K562 (cell line): ENCODE measurements around the gene CD248.

Experiments
- BACH1 ChIP-seq: fragments of 200-800 bp; sonication (Bioruptor generic); IDR thresholded peaks from 2 replicates; pipeline ENCODE4 v1.6.1; 2016; ENCODE audit warnings: missing genetic modification characterization, missing compliant biosample characterization
- MYBL2 ChIP-seq, 2 experiments: fragments of 450-650 bp in 1 of 2; sonication (generic) in 1 of 2; formaldehyde crosslinking in 1 of 2; IDR thresholded peaks; 2 replicates each; pipeline versions ENCODE4 v1.6.1 to v1.8.1; 2017 to 2022; ENCODE audit warnings: borderline replicate concordance in 1 of 2, inconsistent platforms in 1 of 2, low read depth in 1 of 2, mild to moderate bottlenecking in 1 of 2, missing genetic modification reagents in 1 of 2, moderate library complexity in 1 of 2
- POLR2AphosphoS5 ChIP-seq: IDR thresholded peaks from 2 replicates; pipeline ENCODE4 v1.6.1; 2011; ENCODE audit warnings: mild to moderate bottlenecking, low read depth, low read length, moderate library complexity; ENCODE audit not compliant: control insufficient read depth, insufficient read depth
- RFX5 ChIP-seq: IDR thresholded peaks from 2 replicates; pipeline ENCODE4 v1.6.1; 2011; ENCODE audit warnings: low read depth, mild to moderate bottlenecking, improper control_type of control experiment, low read length
- SRF ChIP-seq, 2 experiments: fragments of 250-450, 450-650 bp in 1 of 2; sonication (Bioruptor Pico) in 1 of 2; sonication (generic) in 1 of 2; formaldehyde crosslinking; IDR thresholded peaks; 2 replicates each; pipeline versions ENCODE4 v1.5.0 to v1.5.1; 2020 to 2022; ENCODE audit warnings: mild to moderate bottlenecking in 1 of 2, missing genetic modification reagents in 1 of 2
- ZNF785 ChIP-seq: fragments of 250-450 bp; sonication (Bioruptor Pico); IDR thresholded peaks from 2 replicates; pipeline ENCODE4 v1.4.0; 2020; ENCODE audit warnings: mild to moderate bottlenecking
- TF ChIP-seq, protein P1 (sequence below): sonication (generic); formaldehyde crosslinking; IDR thresholded peaks from 2 replicates; pipeline ENCODE4 v1.8.0; 2022; ENCODE audit warnings: mild to moderate bottlenecking, missing genetic modification reagents
- TF ChIP-seq, protein P2 (sequence below): fragments of 450-650 bp; formaldehyde crosslinking; IDR thresholded peaks from 2 replicates; pipeline ENCODE4 v1.4.0; 2022; ENCODE audit warnings: missing genetic modification characterization
- TF ChIP-seq, protein P3 (sequence below): sonication (generic); formaldehyde crosslinking; IDR thresholded peaks from 2 replicates; pipeline ENCODE4 v1.8.0; 2022; ENCODE audit warnings: mild to moderate bottlenecking, missing genetic modification reagents
- TF ChIP-seq, protein P4 (sequence below), 3 experiments: IDR thresholded peaks in 2 of 3; conservative IDR thresholded peaks in 1 of 3; 2 replicates each; pipeline ENCODE4 v1.5.1; 2011 to 2012; ENCODE audit warnings: low read length in 3 of 3, mild to moderate bottlenecking in 3 of 3, control low read depth in 2 of 3, improper control_type of control experiment in 1 of 3, inconsistent platforms in 1 of 3, low read depth in 1 of 3, mixed read lengths in 1 of 3, moderate library complexity in 1 of 3; ENCODE audit not compliant: insufficient read depth in 2 of 3

DNA sequence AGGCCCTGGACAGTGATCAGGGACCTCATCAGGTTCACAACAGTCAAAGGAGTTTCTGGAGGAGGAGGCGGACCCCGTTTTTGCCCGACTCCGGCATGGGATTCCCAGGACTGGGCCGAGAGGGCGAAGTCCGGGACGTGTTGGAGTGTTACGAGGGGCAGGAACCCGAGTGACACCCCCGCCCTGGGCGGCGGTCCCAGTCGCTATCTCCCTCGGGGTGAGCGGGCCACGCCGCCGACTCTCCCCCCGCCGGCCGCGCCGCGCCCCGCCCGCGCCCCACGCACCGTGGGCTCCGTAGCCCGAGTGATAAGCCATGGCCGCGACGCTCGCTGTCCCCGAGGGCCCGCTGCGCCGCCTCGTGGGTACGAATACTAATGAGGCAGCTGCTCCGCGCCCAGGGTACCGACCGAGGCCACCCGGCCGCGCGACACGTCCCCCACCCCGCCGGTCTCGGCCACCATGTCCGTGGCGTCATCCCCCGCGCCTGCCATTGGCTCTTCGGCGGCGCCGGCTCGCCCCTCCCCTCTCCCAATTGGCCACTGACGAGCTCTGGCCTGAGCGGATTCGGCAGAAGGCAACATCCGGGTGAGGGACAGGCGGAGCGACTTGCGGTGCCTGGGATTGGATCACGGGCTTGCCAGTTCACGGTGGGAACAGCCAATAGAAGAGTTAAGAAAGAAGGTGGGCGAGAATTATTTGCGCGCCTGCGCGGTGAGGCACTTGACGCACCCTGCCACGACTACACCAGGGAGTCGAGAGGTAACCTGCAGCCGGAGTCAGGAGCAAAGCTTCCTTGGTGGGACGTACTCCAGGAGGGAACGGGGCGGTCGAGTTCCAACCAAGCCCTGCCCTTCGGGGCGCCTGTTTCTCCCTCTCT, 27.9 kb downstream of the CD248 start, which contains the start of gene YIF1A:
- TF ChIP-seq SRF (CRISPR knock-in tag; IDR thresholded peaks at IDR 0.05) (peak in 1 of 2 experiments; percentile 20; a peak in 1 of 4 replicates), RFX5 (no peak), MYBL2 (IDR thresholded peaks at IDR 0.05; ENCODE audit: low read depth) (no peak), MYBL2 (CRISPR knock-in tag; IDR thresholded peaks at IDR 0.05; ENCODE audit: borderline replicate concordance) (no peak), POLR2AphosphoS5 (peak; percentile 59), BACH1 (no peak), ZNF785 (CRISPR knock-in tag) (no peak)
- TF ChIP-seq, protein P1, sequence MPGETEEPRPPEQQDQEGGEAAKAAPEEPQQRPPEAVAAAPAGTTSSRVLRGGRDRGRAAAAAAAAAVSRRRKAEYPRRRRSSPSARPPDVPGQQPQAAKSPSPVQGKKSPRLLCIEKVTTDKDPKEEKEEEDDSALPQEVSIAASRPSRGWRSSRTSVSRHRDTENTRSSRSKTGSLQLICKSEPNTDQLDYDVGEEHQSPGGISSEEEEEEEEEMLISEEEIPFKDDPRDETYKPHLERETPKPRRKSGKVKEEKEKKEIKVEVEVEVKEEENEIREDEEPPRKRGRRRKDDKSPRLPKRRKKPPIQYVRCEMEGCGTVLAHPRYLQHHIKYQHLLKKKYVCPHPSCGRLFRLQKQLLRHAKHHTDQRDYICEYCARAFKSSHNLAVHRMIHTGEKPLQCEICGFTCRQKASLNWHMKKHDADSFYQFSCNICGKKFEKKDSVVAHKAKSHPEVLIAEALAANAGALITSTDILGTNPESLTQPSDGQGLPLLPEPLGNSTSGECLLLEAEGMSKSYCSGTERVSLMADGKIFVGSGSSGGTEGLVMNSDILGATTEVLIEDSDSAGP, result no peak
- TF ChIP-seq, protein P2, sequence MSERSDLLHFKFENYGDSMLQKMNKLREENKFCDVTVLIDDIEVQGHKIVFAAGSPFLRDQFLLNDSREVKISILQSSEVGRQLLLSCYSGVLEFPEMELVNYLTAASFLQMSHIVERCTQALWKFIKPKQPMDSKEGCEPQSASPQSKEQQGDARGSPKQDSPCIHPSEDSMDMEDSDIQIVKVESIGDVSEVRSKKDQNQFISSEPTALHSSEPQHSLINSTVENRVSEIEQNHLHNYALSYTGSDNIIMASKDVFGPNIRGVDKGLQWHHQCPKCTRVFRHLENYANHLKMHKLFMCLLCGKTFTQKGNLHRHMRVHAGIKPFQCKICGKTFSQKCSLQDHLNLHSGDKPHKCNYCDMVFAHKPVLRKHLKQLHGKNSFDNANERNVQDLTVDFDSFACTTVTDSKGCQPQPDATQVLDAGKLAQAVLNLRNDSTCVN (CRISPR knock-in tag), result no peak
- TF ChIP-seq, protein P3, sequence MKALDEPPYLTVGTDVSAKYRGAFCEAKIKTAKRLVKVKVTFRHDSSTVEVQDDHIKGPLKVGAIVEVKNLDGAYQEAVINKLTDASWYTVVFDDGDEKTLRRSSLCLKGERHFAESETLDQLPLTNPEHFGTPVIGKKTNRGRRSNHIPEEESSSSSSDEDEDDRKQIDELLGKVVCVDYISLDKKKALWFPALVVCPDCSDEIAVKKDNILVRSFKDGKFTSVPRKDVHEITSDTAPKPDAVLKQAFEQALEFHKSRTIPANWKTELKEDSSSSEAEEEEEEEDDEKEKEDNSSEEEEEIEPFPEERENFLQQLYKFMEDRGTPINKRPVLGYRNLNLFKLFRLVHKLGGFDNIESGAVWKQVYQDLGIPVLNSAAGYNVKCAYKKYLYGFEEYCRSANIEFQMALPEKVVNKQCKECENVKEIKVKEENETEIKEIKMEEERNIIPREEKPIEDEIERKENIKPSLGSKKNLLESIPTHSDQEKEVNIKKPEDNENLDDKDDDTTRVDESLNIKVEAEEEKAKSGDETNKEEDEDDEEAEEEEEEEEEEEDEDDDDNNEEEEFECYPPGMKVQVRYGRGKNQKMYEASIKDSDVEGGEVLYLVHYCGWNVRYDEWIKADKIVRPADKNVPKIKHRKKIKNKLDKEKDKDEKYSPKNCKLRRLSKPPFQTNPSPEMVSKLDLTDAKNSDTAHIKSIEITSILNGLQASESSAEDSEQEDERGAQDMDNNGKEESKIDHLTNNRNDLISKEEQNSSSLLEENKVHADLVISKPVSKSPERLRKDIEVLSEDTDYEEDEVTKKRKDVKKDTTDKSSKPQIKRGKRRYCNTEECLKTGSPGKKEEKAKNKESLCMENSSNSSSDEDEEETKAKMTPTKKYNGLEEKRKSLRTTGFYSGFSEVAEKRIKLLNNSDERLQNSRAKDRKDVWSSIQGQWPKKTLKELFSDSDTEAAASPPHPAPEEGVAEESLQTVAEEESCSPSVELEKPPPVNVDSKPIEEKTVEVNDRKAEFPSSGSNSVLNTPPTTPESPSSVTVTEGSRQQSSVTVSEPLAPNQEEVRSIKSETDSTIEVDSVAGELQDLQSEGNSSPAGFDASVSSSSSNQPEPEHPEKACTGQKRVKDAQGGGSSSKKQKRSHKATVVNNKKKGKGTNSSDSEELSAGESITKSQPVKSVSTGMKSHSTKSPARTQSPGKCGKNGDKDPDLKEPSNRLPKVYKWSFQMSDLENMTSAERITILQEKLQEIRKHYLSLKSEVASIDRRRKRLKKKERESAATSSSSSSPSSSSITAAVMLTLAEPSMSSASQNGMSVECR, result no peak
- TF ChIP-seq, protein P4, sequence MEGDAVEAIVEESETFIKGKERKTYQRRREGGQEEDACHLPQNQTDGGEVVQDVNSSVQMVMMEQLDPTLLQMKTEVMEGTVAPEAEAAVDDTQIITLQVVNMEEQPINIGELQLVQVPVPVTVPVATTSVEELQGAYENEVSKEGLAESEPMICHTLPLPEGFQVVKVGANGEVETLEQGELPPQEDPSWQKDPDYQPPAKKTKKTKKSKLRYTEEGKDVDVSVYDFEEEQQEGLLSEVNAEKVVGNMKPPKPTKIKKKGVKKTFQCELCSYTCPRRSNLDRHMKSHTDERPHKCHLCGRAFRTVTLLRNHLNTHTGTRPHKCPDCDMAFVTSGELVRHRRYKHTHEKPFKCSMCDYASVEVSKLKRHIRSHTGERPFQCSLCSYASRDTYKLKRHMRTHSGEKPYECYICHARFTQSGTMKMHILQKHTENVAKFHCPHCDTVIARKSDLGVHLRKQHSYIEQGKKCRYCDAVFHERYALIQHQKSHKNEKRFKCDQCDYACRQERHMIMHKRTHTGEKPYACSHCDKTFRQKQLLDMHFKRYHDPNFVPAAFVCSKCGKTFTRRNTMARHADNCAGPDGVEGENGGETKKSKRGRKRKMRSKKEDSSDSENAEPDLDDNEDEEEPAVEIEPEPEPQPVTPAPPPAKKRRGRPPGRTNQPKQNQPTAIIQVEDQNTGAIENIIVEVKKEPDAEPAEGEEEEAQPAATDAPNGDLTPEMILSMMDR (IDR thresholded peaks at IDR 0.05 in 2 of 3, conservative IDR thresholded peaks at IDR 0.05 in 1 of 3; ENCODE audit: insufficient read depth in 2 of 3, low read depth in 1 of 3, low read length in 3 of 3), result peak in 2 of 3 experiments; percentile 30 to 39; a peak in 4 of 6 replicates
